ENCODE results near the gene TDRD1.

DNA sequence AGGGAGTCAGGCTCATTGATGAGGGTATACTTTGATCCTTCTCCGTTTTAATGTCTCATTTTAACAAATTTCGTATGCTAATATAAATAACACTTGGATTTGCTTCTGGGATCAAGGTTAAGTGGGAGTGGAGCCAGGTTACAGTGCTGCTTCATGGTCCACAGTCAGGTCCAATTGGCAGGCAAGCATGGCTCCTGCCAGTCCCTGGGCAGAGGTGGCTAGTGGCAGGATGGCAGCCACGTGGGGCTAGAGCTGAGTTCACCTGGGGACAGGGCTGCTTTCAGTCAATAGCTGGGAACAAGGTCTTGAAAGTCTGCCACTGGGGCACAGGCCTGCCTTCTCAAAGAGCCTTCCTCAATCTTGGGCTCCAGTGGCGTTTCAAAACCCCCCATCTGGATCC, 43.9 kb downstream of the TDRD1 start:
- TF ChIP-seq EZH2 (IDR thresholded peaks at IDR 0.05; ENCODE audit: insufficient read depth, poor library complexity, severe bottlenecking) (no peak), EZH2phosphoT487 (IDR thresholded peaks at IDR 0.05; ENCODE audit: insufficient read depth, low read depth) (no peak)
